SU-DHL-6 (cell line): Measurements from ENCODE around the gene EVA1C.

Experiments used
- H2AFZ ChIP-seq: fragments of 200-600 bp; sonication (generic); 2 replicates; pipeline ENCODE4 v1.6.1; 2014; ENCODE audit warnings: low read depth, mild to moderate bottlenecking, moderate library complexity, mixed read lengths, antibody characterized with exemption, low read length; ENCODE audit not compliant: severe bottlenecking
- H3F3A ChIP-seq: fragments of 200-600 bp; shearing (Covaris generic); 2 replicates; pipeline ENCODE4 v1.6.0; 2016; ENCODE audit warnings: antibody characterized with exemption, mild to moderate bottlenecking; ENCODE audit not compliant: insufficient read depth
- H3K27ac ChIP-seq: fragments of 200-600 bp; sonication (generic); 2 replicates; pipeline ENCODE4 v1.5.1; 2016; ENCODE audit warnings: low read depth, mild to moderate bottlenecking, low read length, moderate library complexity, mixed read lengths
- H3K27me3 ChIP-seq: fragments of 200-600 bp; sonication (generic), shearing (Covaris generic); 2 replicates; pipeline ENCODE4 v1.6.0; 2014; ENCODE audit warnings: mild to moderate bottlenecking, low read length
- H3K36me3 ChIP-seq: fragments of 200-600 bp; sonication (generic); 2 replicates; pipeline ENCODE4 v1.6.1; 2014; ENCODE audit warnings: mild to moderate bottlenecking, low read length, mixed read lengths
- H3K4me2 ChIP-seq: fragments of 300-600, 200-600 bp; shearing (Covaris generic), sonication (generic); 2 replicates; pipeline ENCODE4 v1.6.0; 2014; ENCODE audit warnings: low read length, low read depth, mild to moderate bottlenecking; ENCODE audit not compliant: poor library complexity, severe bottlenecking
- H3K4me3 ChIP-seq: fragments of 200-600 bp; sonication (generic); 2 replicates; pipeline ENCODE4 v1.5.1; 2014; ENCODE audit warnings: antibody characterized with exemption, low read length, mild to moderate bottlenecking, mixed read lengths; ENCODE audit not compliant: insufficient read depth, poor library complexity, severe bottlenecking
- H3K79me2 ChIP-seq: fragments of 200-600 bp; sonication (generic); 2 replicates; pipeline ENCODE4 v1.6.1; 2014; ENCODE audit warnings: mild to moderate bottlenecking, low read length, moderate library complexity; ENCODE audit not compliant: insufficient read depth
- H3K9ac ChIP-seq: fragments of 200-600 bp; sonication (generic); 2 replicates; pipeline ENCODE4 v1.7.0; 2014; ENCODE audit warnings: mild to moderate bottlenecking, low read length
- H3K9me2 ChIP-seq: fragments of 200-600 bp; sonication (generic); replicated peaks from 2 replicates; pipeline ENCODE4 v1.6.1; 2014; ENCODE audit warnings: low read length; ENCODE audit not compliant: insufficient read depth
- H3K9me3 ChIP-seq: fragments of 200-600 bp; sonication (generic); 2 replicates; pipeline ENCODE4 v1.6.1; 2014; ENCODE audit warnings: low read length, mixed read lengths; ENCODE audit not compliant: insufficient read depth
- H4K20me1 ChIP-seq: fragments of 200-600 bp; sonication (generic); 2 replicates; pipeline ENCODE4 v1.6.1; 2014; ENCODE audit warnings: low read depth, mild to moderate bottlenecking, antibody characterized with exemption, low read length, moderate library complexity, mixed read lengths
- EZH2phosphoT487 ChIP-seq: fragments of 200-600 bp; sonication (generic), shearing (Covaris generic); conservative IDR thresholded peaks from 2 replicates; pipeline ENCODE4 v1.6.1; 2018; ENCODE audit warnings: mild to moderate bottlenecking, antibody characterized with exemption, low read length, moderate library complexity, mixed read lengths
- TF ChIP-seq, protein P1 (sequence below): fragments of 200-600 bp; sonication (generic); IDR thresholded peaks from one replicate; pipeline ENCODE4 v1.5.1; 2017; ENCODE audit warnings: antibody characterized with exemption, mild to moderate bottlenecking, low read length, moderate library complexity; ENCODE audit not compliant: insufficient read depth, poor library complexity, severe bottlenecking

Gene EVA1C

DNA sequence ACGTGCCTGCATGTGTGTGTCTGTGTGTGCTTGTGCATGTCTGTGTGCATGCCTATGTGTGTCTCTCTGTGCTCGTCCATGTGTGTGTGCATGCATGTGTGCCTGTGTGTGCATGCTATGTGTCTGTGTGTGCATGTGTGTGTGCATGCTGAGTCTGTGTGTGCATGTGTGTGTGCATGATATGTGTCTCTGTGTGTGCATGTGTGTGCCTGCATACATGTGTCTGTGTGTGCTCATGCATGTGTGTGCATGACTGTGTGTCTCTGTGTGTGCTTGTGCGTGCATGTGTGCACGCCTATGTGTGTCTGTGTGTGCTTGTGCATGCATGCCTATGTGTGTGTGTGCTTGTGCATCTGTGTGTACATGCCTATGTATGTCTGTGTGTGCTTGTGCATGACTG, 120.5 kb downstream of the EVA1C start:
- no peaks in the 10 kb centered on the region for H3K79me2 ChIP-seq
- no peak for TF ChIP-seq EZH2phosphoT487
- TF ChIP-seq, protein P1, sequence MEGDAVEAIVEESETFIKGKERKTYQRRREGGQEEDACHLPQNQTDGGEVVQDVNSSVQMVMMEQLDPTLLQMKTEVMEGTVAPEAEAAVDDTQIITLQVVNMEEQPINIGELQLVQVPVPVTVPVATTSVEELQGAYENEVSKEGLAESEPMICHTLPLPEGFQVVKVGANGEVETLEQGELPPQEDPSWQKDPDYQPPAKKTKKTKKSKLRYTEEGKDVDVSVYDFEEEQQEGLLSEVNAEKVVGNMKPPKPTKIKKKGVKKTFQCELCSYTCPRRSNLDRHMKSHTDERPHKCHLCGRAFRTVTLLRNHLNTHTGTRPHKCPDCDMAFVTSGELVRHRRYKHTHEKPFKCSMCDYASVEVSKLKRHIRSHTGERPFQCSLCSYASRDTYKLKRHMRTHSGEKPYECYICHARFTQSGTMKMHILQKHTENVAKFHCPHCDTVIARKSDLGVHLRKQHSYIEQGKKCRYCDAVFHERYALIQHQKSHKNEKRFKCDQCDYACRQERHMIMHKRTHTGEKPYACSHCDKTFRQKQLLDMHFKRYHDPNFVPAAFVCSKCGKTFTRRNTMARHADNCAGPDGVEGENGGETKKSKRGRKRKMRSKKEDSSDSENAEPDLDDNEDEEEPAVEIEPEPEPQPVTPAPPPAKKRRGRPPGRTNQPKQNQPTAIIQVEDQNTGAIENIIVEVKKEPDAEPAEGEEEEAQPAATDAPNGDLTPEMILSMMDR = no peak
- no peaks in the 10 kb centered on the region for H3K27me3 ChIP-seq
- no peak overlapping the region for H3K9ac ChIP-seq
- H3K4me3 ChIP-seq = no peak overlapping the region
- no peaks in the 10 kb centered on the region for H4K20me1 ChIP-seq
- no peaks in the 10 kb centered on the region for H3K9me3 ChIP-seq
- no peaks in the 10 kb centered on the region for H3K36me3 ChIP-seq
- H3K9me2 ChIP-seq = no peaks in the 10 kb centered on the region
- H2AFZ ChIP-seq = no peak overlapping the region
- H3K4me2 ChIP-seq = no peak overlapping the region
- H3K27ac ChIP-seq = no peak overlapping the region
- H3F3A ChIP-seq = no peaks in the 10 kb centered on the region

DNA sequence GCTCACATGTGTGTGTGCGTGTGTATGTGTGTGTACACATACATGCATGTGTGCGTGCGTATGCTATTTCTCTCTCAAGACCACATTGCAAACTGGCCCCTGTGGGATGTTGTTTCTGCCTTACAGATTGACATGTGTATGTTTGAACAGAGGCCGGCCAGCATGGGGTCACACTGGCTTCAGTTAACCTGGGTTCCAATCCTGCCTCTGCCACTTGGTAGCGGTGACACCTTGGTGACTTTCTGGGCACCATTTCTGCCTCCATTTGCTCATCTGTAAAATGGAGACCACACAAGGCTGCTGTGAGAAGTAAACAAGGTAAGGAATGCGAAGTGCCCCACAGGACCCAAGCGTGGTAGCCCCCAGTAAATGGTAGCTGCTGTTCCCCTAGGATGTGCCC, 121.1 kb downstream of the EVA1C start:
- no peaks in the 10 kb centered on the region for H3K9me2 ChIP-seq
- H3K27me3 ChIP-seq = no peaks in the 10 kb centered on the region
- H3K9ac ChIP-seq = no peak overlapping the region
- H3F3A ChIP-seq = no peaks in the 10 kb centered on the region
- H3K4me3 ChIP-seq = no peak overlapping the region
- H2AFZ ChIP-seq = no peak overlapping the region
- H3K27ac ChIP-seq = no peak overlapping the region
- H4K20me1 ChIP-seq = no peaks in the 10 kb centered on the region
- no peak overlapping the region for H3K4me2 ChIP-seq
- no peaks in the 10 kb centered on the region for H3K79me2 ChIP-seq
- H3K9me3 ChIP-seq = no peaks in the 10 kb centered on the region
- no peaks in the 10 kb centered on the region for H3K36me3 ChIP-seq
- TF ChIP-seq, protein P1 = no peak
- TF ChIP-seq EZH2phosphoT487 = no peak

DNA sequence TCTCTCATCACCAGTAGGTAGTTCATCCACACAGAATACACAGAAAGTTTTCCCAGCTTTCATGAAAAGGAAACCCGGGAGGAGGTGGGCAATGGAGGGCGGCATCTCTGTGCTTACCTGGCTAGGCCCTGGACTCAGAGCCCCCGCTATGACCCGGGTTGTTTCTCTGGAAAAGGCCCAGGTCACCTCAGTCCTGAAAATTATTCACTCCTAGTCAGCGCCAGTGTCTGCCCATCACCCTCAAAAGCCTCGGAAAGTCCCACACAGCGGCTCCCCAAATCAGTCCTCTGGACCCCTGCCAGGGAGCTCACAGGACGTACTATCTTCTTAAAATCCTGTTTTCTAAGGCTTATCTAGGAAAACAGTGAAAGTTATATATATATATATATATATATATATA, 121.6 kb downstream of the EVA1C start:
- Histone ChIP-seq H3K9me3 (no peaks in the 10 kb centered on the region), H2AFZ (no peak overlapping the region), H3K4me2 (no peak overlapping the region), H3K79me2 (no peaks in the 10 kb centered on the region), H3K27ac (no peak overlapping the region), H3K9ac (no peak overlapping the region), H3K27me3 (no peaks in the 10 kb centered on the region), H3K9me2 (no peaks in the 10 kb centered on the region), H3K36me3 (no peaks in the 10 kb centered on the region), H3F3A (no peaks in the 10 kb centered on the region), H3K4me3 (no peak overlapping the region), H4K20me1 (no peaks in the 10 kb centered on the region)
- TF ChIP-seq, protein P1 = no peak
- TF ChIP-seq EZH2phosphoT487 = no peak
